Endothelial cell of umbilical vein (primary cell): ENCODE results near the gene GRIK3. TPM values are rescaled to one million over a fixed set of nuclear protein-coding genes. Genes with fewer than 3 reads are reported as not detected.

Experiments used
- BruUV-seq: library from RNA; stranded (reverse); fragments of 400-500 nt; replicated peaks from 2 replicates; lab custom pipeline; 2021; lab: Mats Ljungman, UMichigan
- CTCF ChIA-PET: fragments of 300-600, 350-600 bp; sonication (Branson Sonifier 250); formaldehyde crosslinking; loops from one replicate; lab custom pipeline; 2021; ENCODE audit warnings: antibody characterized with exemption, inconsistent platforms; lab: Charles Lee
- POLR2A ChIA-PET: fragments of 300-600, 350-600 bp; sonication (Branson Sonifier 250); formaldehyde crosslinking; loops from one replicate; lab custom pipeline; 2021; ENCODE audit warnings: antibody characterized with exemption, inconsistent platforms; lab: Charles Lee
- DNase-seq: peaks from one replicate; pipeline ENCODE4 v3.0.0-alpha.2; 2011; ENCODE audit warnings: low read depth, low spot score
- FAIRE-seq: peaks from 2 replicates; lab custom pipeline; 2011; peaks lifted over from hg19 to GRCh38; lab: Jason Lieb, UNC
- H2AFZ ChIP-seq: 2 replicates; pipeline ENCODE4 v1.6.0; 2012; ENCODE audit warnings: low read depth, low read length, control low read depth, inconsistent platforms
- H3K27ac ChIP-seq: 2 replicates; pipeline ENCODE4 v1.5.1; 2011; ENCODE audit warnings: low read depth, mild to moderate bottlenecking, control low read depth, low read length, moderate library complexity; ENCODE audit not compliant: insufficient read depth
- H3K27me3 ChIP-seq, 2 experiments: 2 replicates each; pipeline versions ENCODE4 v1.6.0 to v1.6.1; 2011; ENCODE audit warnings: low read length in 2 of 2, mixed read lengths in 1 of 2; ENCODE audit not compliant: control insufficient read depth in 2 of 2, insufficient read depth in 2 of 2
- H3K36me3 ChIP-seq, 2 experiments: 2 replicates in 1 of 2; 3 replicates in 1 of 2; pipeline ENCODE4 v1.5.1; 2011; ENCODE audit warnings: low read length in 2 of 2, mild to moderate bottlenecking in 1 of 2, moderate library complexity in 1 of 2; ENCODE audit not compliant: control insufficient read depth in 2 of 2, insufficient read depth in 2 of 2; ENCODE audit errors: extremely low read depth in 1 of 2
- H3K4me1 ChIP-seq: 3 replicates; pipeline ENCODE4 v1.5.1; 2011; ENCODE audit warnings: mild to moderate bottlenecking, low read length; ENCODE audit not compliant: control insufficient read depth, insufficient read depth; ENCODE audit errors: extremely low read depth
- H3K4me2 ChIP-seq: 2 replicates; pipeline ENCODE4 v1.6.1; 2011; ENCODE audit warnings: low read length, control low read depth, mixed read lengths; ENCODE audit not compliant: insufficient read depth
- H3K4me3 ChIP-seq, 3 experiments: fragments of 200-600 bp in 1 of 3; sonication (generic), shearing (Covaris generic) in 1 of 3; replicated peaks in 1 of 3; 2 replicates each; pipeline ENCODE4 v1.5.1; 2011 to 2016; ENCODE audit warnings: control low read depth in 3 of 3, low read length in 3 of 3, mild to moderate bottlenecking in 2 of 3, inconsistent platforms in 1 of 3, low read depth in 1 of 3, moderate library complexity in 1 of 3; ENCODE audit not compliant: insufficient read depth in 1 of 3
- H3K79me2 ChIP-seq: 2 replicates; pipeline ENCODE4 v1.6.0; 2012; ENCODE audit warnings: low read length, inconsistent platforms; ENCODE audit not compliant: control insufficient read depth, insufficient read depth
- H3K9ac ChIP-seq: replicated peaks from 2 replicates; pipeline ENCODE3; 2011; ENCODE audit warnings: low read length, control low read depth; ENCODE audit not compliant: insufficient read depth; ENCODE audit errors: extremely low read depth
- H3K9me1 ChIP-seq: replicated peaks from 3 replicates; pipeline ENCODE4 v1.6.0; 2011; ENCODE audit warnings: mild to moderate bottlenecking, low read length; ENCODE audit not compliant: control insufficient read depth, insufficient read depth; ENCODE audit errors: extremely low read depth
- H3K9me3 ChIP-seq: replicated peaks from 2 replicates; pipeline ENCODE4 v1.5.1; 2012; ENCODE audit warnings: low read length, inconsistent platforms; ENCODE audit not compliant: control insufficient read depth, insufficient read depth
- H4K20me1 ChIP-seq: replicated peaks from 2 replicates; pipeline ENCODE3; 2011; ENCODE audit warnings: mild to moderate bottlenecking, low read length; ENCODE audit not compliant: control insufficient read depth, insufficient read depth; ENCODE audit errors: extremely low read depth
- EZH2 ChIP-seq: IDR thresholded peaks from 2 replicates; pipeline ENCODE4 v1.6.1; 2012; ENCODE audit warnings: borderline replicate concordance, low read depth, mild to moderate bottlenecking, moderate library complexity, low read length, inconsistent platforms; ENCODE audit not compliant: severe bottlenecking
- FOS ChIP-seq: IDR thresholded peaks from 2 replicates; pipeline ENCODE4 v1.6.1; 2011; ENCODE audit warnings: mild to moderate bottlenecking, low read length, moderate library complexity, borderline replicate concordance; ENCODE audit not compliant: insufficient read depth
- GATA2 ChIP-seq: IDR thresholded peaks from 2 replicates; pipeline ENCODE4 v1.7.0; 2011; ENCODE audit warnings: low read depth, mild to moderate bottlenecking, moderate library complexity, mixed read lengths, low read length; ENCODE audit not compliant: insufficient read length, insufficient read depth
- JUN ChIP-seq: IDR thresholded peaks from 2 replicates; pipeline ENCODE4 v1.6.1; 2011; ENCODE audit warnings: borderline replicate concordance, low read depth; ENCODE audit not compliant: insufficient read length, insufficient read depth
- MYC ChIP-seq: IDR thresholded peaks from one replicate; pipeline ENCODE4 v1.6.1; 2011; ENCODE audit warnings: mild to moderate bottlenecking, low read depth, low read length
- POLR2A ChIP-seq: IDR thresholded peaks from 2 replicates; pipeline ENCODE4 v1.6.1; 2012; ENCODE audit warnings: low read depth, mild to moderate bottlenecking, control low read depth, low read length
- POLR2AphosphoS5 ChIP-seq: IDR thresholded peaks from 2 replicates; pipeline ENCODE4 v1.6.1; 2012; ENCODE audit warnings: low read depth, mild to moderate bottlenecking, control low read depth, low read length, moderate library complexity; ENCODE audit not compliant: insufficient read depth
- dilution Hi-C: fragments of 300-500 bp; cut with MboI; formaldehyde crosslinking; loops from one replicate; pipeline ENCODE4 v1.15.0; 2019; ENCODE audit warnings: low sequenced_read_pairs; ENCODE audit not compliant: extremely low pct_ligation_motif_present
- intact Hi-C: fragments of 100-400 bp; cut with micrococcal nuclease; formaldehyde crosslinking; loops from one replicate; pipeline ENCODE4 v1.10.0; 2022
- polyA plus RNA-seq, 4 experiments: library from polyadenylated mRNA; depleted of rRNA in 3 of 4; stranded (reverse) in 3 of 4; unstranded in 1 of 4; fragments of >200 nt; gene quantifications; 2 replicates each; pipeline versions ENCODE4 v1.2.1 to v1.2.3, GENCODE V29; 2011 to 2012; ENCODE audit warnings: missing spikeins in 1 of 4
- total RNA-seq: library from RNA; stranded (reverse); gene quantifications from 2 replicates; pipeline ENCODE4 v1.2.3, GENCODE V29; 2021
- TF ChIP-seq, protein P1 (sequence below), 2 donors: IDR thresholded peaks; 1 replicate in 1 of 2; 2 replicates in 1 of 2; pipeline ENCODE4 v1.5.1; 2011; ENCODE audit warnings: low read length in 2 of 2, mild to moderate bottlenecking in 2 of 2, moderate library complexity in 2 of 2, control low read depth in 1 of 2, inconsistent platforms in 1 of 2, low read depth in 1 of 2; ENCODE audit not compliant: insufficient read depth in 1 of 2; ENCODE audit errors: extremely low read depth in 1 of 2
- TF ChIP-seq, protein P2 (sequence below): IDR thresholded peaks from 2 replicates; pipeline ENCODE4 v1.6.1; 2011; ENCODE audit not compliant: insufficient read depth, insufficient read length

The GRIK3 gene
- total and polyA plus RNA-seq, 2 donors (not counting 3 experiments of a cell fraction or from before 2014, with no cell fraction given): not detected

DNA sequence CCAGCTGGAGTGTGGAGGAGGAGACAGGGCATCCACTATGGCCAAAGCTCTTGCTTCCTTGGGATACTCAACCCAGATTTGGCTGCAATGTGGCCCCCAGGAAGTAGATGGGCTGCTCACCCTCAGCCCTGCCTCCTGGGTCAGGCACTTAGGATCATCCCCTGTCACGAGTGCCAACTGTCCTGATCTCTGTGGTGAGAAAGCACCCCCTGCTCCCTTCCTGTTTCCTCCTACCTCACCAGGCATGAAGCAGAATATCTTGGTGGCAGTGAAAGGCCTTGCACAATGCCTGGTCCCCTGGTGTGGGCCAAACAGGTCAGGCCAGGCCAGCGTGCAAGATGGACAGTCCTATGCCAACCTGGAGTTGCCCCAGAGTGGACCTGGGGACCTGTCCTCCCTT is 211.7 kb downstream of the GRIK3 start:
- H3K36me3 ChIP-seq: no peaks in the 10 kb centered on the region
- H3K79me2 ChIP-seq: no peaks in the 10 kb centered on the region
- DNase-seq (no peak), FAIRE-seq (no peak)
- no peak overlapping the region for H3K4me2 ChIP-seq
- intact Hi-C loops: no loop called here
- no peak overlapping the region for H2AFZ ChIP-seq
- H3K9ac ChIP-seq: no peak overlapping the region
- no TSS peak for BruUV-seq
- H3K9me3 ChIP-seq: no peaks in the 10 kb centered on the region
- dilution Hi-C loops: no loop called here
- ChIA-PET CTCF (no interaction called here), POLR2A (no interaction called here)
- H4K20me1 ChIP-seq: no peaks in the 10 kb centered on the region
- no peaks in the 10 kb centered on the region for H3K4me1 ChIP-seq
- no peak overlapping the region for H3K27ac ChIP-seq
- TF ChIP-seq FOS: no peak
- no peak for TF ChIP-seq POLR2AphosphoS5
- no peak for TF ChIP-seq POLR2A
- TF ChIP-seq GATA2: no peak
- TF ChIP-seq JUN: no peak
- no peak for TF ChIP-seq MYC
- TF ChIP-seq, protein P1, sequence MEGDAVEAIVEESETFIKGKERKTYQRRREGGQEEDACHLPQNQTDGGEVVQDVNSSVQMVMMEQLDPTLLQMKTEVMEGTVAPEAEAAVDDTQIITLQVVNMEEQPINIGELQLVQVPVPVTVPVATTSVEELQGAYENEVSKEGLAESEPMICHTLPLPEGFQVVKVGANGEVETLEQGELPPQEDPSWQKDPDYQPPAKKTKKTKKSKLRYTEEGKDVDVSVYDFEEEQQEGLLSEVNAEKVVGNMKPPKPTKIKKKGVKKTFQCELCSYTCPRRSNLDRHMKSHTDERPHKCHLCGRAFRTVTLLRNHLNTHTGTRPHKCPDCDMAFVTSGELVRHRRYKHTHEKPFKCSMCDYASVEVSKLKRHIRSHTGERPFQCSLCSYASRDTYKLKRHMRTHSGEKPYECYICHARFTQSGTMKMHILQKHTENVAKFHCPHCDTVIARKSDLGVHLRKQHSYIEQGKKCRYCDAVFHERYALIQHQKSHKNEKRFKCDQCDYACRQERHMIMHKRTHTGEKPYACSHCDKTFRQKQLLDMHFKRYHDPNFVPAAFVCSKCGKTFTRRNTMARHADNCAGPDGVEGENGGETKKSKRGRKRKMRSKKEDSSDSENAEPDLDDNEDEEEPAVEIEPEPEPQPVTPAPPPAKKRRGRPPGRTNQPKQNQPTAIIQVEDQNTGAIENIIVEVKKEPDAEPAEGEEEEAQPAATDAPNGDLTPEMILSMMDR (IDR thresholded peaks at IDR 0.05; ENCODE audit: extremely low read depth in 1 of 2, insufficient read depth in 1 of 2, low read depth in 1 of 2, low read length in 2 of 2): no peak
- TF ChIP-seq, protein P2, sequence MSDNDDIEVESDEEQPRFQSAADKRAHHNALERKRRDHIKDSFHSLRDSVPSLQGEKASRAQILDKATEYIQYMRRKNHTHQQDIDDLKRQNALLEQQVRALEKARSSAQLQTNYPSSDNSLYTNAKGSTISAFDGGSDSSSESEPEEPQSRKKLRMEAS: no peak
- no peak for TF ChIP-seq EZH2
- no peaks in the 10 kb centered on the region for H3K27me3 ChIP-seq
- H3K4me3 ChIP-seq: no peak overlapping the region
- H3K9me1 ChIP-seq: no peaks in the 10 kb centered on the region
